ENCODE data around the gene OGDH.

OGDH gene

DNA sequence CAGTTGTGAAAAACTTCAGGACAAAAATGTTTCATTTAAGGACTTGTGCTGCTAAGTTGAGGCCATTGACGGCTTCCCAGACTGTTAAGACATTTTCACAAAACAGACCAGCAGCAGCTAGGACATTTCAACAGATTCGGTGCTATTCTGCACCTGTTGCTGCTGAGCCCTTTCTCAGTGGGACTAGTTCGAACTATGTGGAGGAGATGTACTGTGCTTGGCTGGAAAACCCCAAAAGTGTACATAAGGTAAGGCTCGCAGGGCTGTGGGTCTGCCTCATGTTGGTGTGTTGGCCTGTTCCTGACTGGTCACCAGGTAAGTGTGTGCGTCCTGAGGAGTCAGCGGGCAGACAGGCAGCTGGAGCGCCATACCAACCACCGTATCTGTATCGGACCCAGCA lies 17.9 kb downstream of the OGDH start:
- no peak for DNase-seq
- Histone ChIP-seq H3K4me3 (ENCODE audit: control insufficient read depth in 1 of 7, extremely low read depth in 1 of 7, insufficient read depth in 4 of 7, low read depth in 2 of 7, low read length in 6 of 7) (no peak overlapping the region), H3K27ac (ENCODE audit: insufficient read depth in 1 of 2, low read depth in 1 of 2, low read length in 2 of 2, poor library complexity in 1 of 2, severe bottlenecking in 2 of 2) (no peak overlapping the region), H3K36me3 (ENCODE audit: control insufficient read depth in 4 of 4, insufficient read depth in 4 of 4, low read length in 3 of 4) (peaks cover 9 to 44% (median 18%) of the 10 kb centered on the region in 4 experiments), H3K27me3 (replicated peaks in 2 of 5; ENCODE audit: control insufficient read depth in 4 of 5, insufficient read depth in 5 of 5, low read length in 4 of 5) (no peaks in the 10 kb centered on the region), H3K9me3 (ENCODE audit: control extremely low read depth in 1 of 5, control insufficient read depth in 4 of 5, insufficient read depth in 2 of 5, low read depth in 1 of 5, low read length in 4 of 5) (no peaks in the 10 kb centered on the region), H3K4me1 (ENCODE audit: control extremely low read depth in 1 of 4, control insufficient read depth in 4 of 4, insufficient read depth in 4 of 4, low read length in 3 of 4) (no peaks in the 10 kb centered on the region)
- CTCF ChIA-PET, result interaction anchor here (2.9 kb wide), 1 partner anchor 11 kb away, joined by 13 read pairs; no protein-coding TSS in a partner anchor
- WGBS (ENCODE audit: insufficient coverage), result 100% methylated on average over 8 of the region's 9 CpGs
- POLR2A ChIA-PET, result no interaction called here

DNA sequence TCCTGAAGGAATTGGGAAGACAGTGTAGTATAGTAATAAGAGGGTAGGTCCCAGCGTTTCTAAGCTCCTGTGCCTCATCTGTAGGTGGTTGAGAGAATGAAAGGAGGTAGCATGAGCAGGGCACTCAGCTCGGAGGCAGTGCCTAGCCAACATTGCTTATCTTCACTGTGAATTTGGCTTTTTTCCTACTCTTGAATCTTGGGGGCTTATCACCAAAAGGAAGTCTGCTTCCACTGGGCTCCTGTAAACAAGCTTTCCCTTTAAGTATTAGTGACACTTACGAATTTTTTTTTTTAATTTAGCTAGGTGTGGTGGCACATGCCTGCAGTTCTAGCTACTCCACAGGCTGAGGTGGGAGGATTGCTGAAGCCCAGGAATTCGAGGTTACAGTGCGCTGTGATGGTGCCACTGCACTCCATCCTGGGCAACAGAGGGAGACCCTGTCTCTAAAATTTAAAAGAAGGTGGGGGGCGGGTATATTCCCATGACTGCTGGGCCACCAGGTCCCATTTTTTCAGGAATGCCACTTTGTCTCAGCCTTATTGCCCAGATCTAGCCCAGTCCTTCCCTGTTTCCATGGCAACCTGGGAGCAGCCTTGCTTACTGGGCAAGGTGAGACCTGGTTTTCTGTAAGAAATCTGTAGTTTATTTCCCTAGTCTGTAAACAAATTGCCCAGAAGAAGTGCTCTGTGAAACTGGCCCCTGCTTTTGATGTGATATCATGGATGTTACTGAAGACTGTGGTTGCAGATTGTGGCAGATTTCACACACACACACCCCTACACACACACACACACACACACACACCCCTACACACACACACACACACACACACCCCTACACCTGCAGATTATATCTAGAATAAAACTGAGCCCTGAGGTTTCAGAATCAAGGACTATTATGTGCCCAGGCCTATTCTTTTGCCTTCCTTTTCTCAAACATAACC lies 19.4 kb downstream of the OGDH start:
- 79% methylated on average over 4 of the region's 6 CpGs for WGBS (ENCODE audit: insufficient coverage)
- POLR2A ChIA-PET, result no interaction called here
- DNase-seq, result peak in 1 of 3 donors; percentile 26
- Histone ChIP-seq H3K9me3 (ENCODE audit: control extremely low read depth in 1 of 5, control insufficient read depth in 4 of 5, insufficient read depth in 2 of 5, low read depth in 1 of 5, low read length in 4 of 5) (no peaks in the 10 kb centered on the region), H3K36me3 (ENCODE audit: control insufficient read depth in 4 of 4, insufficient read depth in 4 of 4, low read length in 3 of 4) (peaks cover 9 to 45% (median 22%) of the 10 kb centered on the region in 4 experiments), H3K4me3 (ENCODE audit: control insufficient read depth in 1 of 7, extremely low read depth in 1 of 7, insufficient read depth in 4 of 7, low read depth in 2 of 7, low read length in 6 of 7) (no peak overlapping the region), H3K27me3 (replicated peaks in 2 of 5; ENCODE audit: control insufficient read depth in 4 of 5, insufficient read depth in 5 of 5, low read length in 4 of 5) (no peaks in the 10 kb centered on the region), H3K27ac (ENCODE audit: insufficient read depth in 1 of 2, low read depth in 1 of 2, low read length in 2 of 2, poor library complexity in 1 of 2, severe bottlenecking in 2 of 2) (peak overlapping the region in 1 of 2 experiments; percentile 15), H3K4me1 (ENCODE audit: control extremely low read depth in 1 of 4, control insufficient read depth in 4 of 4, insufficient read depth in 4 of 4, low read length in 3 of 4) (peaks cover under 1 to 11% (median 6%) of the 10 kb centered on the region in 4 experiments)
- CTCF ChIA-PET, result interaction anchor here (2.9 kb wide), 1 partner anchor 9 kb away, joined by 13 read pairs; no protein-coding TSS in a partner anchor

DNA sequence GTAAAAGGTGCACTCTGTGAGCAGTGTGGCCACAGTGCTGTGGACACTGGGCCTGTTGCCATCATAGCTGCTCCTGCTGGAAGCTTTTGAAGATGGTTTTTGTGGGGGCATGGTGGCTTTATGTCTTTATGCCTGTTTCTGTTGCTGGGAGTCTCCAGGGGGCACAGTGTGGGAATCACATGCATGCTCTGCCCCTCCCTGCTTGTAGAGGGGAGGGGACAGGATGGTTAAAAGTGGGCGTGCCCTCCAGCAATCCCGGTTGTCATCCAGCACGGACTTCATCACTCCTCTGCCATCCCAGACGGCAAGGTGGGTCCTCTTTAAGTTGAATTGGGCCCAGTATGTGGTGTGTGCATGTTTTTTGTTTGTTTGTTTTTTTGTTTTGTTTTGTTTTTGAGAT lies 20.2 kb downstream of the OGDH start:
- DNase-seq, result no peak
- Histone ChIP-seq H3K27ac (ENCODE audit: insufficient read depth in 1 of 2, low read depth in 1 of 2, low read length in 2 of 2, poor library complexity in 1 of 2, severe bottlenecking in 2 of 2) (no peak overlapping the region), H3K36me3 (ENCODE audit: control insufficient read depth in 4 of 4, insufficient read depth in 4 of 4, low read length in 3 of 4) (peaks cover 9 to 45% (median 22%) of the 10 kb centered on the region in 4 experiments), H3K4me3 (ENCODE audit: control insufficient read depth in 1 of 7, extremely low read depth in 1 of 7, insufficient read depth in 4 of 7, low read depth in 2 of 7, low read length in 6 of 7) (no peak overlapping the region), H3K27me3 (replicated peaks in 2 of 5; ENCODE audit: control insufficient read depth in 4 of 5, insufficient read depth in 5 of 5, low read length in 4 of 5) (no peaks in the 10 kb centered on the region), H3K9me3 (ENCODE audit: control extremely low read depth in 1 of 5, control insufficient read depth in 4 of 5, insufficient read depth in 2 of 5, low read depth in 1 of 5, low read length in 4 of 5) (no peaks in the 10 kb centered on the region), H3K4me1 (ENCODE audit: control extremely low read depth in 1 of 4, control insufficient read depth in 4 of 4, insufficient read depth in 4 of 4, low read length in 3 of 4) (peaks cover 9 to 20% (median 13%) of the 10 kb centered on the region in 4 experiments)
- no CpG with 5 or more reads among the region's 4 CpGs for WGBS (ENCODE audit: insufficient coverage)
- POLR2A ChIA-PET, result no interaction called here
- CTCF ChIA-PET, result no interaction called here

DNA sequence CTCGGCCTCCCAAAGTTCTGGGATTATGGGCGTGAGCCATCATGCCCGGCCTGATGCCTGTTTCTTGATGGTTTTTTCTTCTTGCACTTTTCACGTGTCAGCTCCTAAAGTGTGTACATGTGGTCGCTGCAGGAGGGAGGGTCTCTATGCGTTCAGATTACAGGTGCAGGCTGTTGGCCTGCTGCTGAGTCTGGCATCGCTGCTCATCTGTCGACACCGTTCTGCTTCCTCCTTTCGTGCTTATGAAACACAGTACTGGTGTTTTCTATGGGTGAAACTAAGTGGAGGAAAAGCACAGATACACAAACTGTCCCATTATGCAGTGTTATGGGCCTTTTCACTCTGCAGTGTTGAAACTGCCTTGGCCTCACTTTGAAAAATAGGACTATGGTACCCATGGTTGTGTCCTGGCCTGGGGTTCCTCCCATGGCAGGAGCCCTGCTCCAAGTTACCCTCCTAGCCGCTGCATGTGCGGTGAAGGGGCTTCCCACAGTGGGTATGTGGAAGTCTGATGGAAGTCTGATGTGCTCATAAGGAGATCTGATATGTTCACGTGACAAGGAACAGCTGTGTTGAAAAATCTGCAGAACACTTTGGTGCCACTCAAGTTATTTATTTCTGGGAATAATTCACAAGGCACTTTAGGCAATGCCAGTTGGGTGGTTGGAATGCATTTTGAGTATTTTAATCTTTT lies 23.5 kb downstream of the OGDH start:
- H3K27me3 ChIP-seq (replicated peaks in 2 of 5; ENCODE audit: control insufficient read depth in 4 of 5, insufficient read depth in 5 of 5, low read length in 4 of 5), result no peaks in the 10 kb centered on the region
- peak in 1 of 3 donors; percentile 23 for DNase-seq
- H3K27ac ChIP-seq (ENCODE audit: insufficient read depth in 1 of 2, low read depth in 1 of 2, low read length in 2 of 2, poor library complexity in 1 of 2, severe bottlenecking in 2 of 2), result no peak overlapping the region
- WGBS (ENCODE audit: insufficient coverage), result 88% methylated on average over 11 of the region's 13 CpGs
- H3K4me3 ChIP-seq (ENCODE audit: control insufficient read depth in 1 of 7, extremely low read depth in 1 of 7, insufficient read depth in 4 of 7, low read depth in 2 of 7, low read length in 6 of 7), result no peak overlapping the region
- ChIA-PET POLR2A (no interaction called here), CTCF (interaction anchor here (1.9 to 2.1 kb wide), 2 partner anchors 12 to 23 kb away, joined by 6 to 10 read pairs; partner anchors contain the start of gene OGDH)
- peaks cover 5 to 31% (median 18%) of the 10 kb centered on the region in 4 experiments for H3K36me3 ChIP-seq (ENCODE audit: control insufficient read depth in 4 of 4, insufficient read depth in 4 of 4, low read length in 3 of 4)
- peaks cover 17 to 52% (median 42%) of the 10 kb centered on the region in 4 experiments for H3K4me1 ChIP-seq (ENCODE audit: control extremely low read depth in 1 of 4, control insufficient read depth in 4 of 4, insufficient read depth in 4 of 4, low read length in 3 of 4)
- H3K9me3 ChIP-seq (ENCODE audit: control extremely low read depth in 1 of 5, control insufficient read depth in 4 of 5, insufficient read depth in 2 of 5, low read depth in 1 of 5, low read length in 4 of 5), result no peaks in the 10 kb centered on the region

DNA sequence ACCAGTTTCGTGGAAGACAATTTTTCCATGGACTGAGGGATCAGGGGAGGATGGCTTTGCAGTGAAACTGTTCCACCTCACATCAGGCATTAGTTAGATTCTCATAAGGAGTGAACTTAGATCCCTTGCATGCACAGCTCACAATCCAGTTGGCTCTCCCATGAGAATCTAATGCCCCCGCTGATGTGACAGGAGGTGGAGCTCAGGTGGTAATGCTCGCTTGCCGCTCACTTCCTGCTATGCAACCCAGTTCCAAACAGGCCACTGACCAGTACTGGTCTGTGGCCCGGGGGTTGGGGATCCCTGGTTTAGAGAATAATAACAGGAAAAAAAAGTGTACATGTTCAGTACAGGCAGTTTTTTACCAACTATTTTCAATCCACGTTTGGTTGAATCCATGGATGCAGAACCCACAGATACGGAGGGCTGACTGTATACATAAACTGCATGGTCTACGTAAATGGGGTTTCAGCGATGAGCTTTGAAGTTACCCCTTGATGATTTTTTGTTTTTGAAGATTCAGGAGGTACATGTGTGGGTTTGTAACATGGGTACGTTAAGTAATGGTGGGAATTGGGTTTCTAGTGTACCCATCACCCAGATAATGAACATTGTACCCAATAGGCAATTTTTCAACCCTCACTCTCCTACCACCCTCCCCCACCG lies 24.5 kb downstream of the OGDH start:
- no peaks in the 10 kb centered on the region for H3K27me3 ChIP-seq (replicated peaks in 2 of 5; ENCODE audit: control insufficient read depth in 4 of 5, insufficient read depth in 5 of 5, low read length in 4 of 5)
- CTCF ChIA-PET, result interaction anchor here (1.1 to 1.5 kb wide), 4 partner anchors 8 to 14 kb away, joined by 3 to 5 read pairs (median 4); no protein-coding TSS in a partner anchor
- H3K36me3 ChIP-seq (ENCODE audit: control insufficient read depth in 4 of 4, insufficient read depth in 4 of 4, low read length in 3 of 4), result peaks cover 2 to 22% (median 13%) of the 10 kb centered on the region in 4 experiments
- no peak overlapping the region for H3K27ac ChIP-seq (ENCODE audit: insufficient read depth in 1 of 2, low read depth in 1 of 2, low read length in 2 of 2, poor library complexity in 1 of 2, severe bottlenecking in 2 of 2)
- H3K9me3 ChIP-seq (ENCODE audit: control extremely low read depth in 1 of 5, control insufficient read depth in 4 of 5, insufficient read depth in 2 of 5, low read depth in 1 of 5, low read length in 4 of 5), result no peaks in the 10 kb centered on the region
- no peak overlapping the region for H3K4me3 ChIP-seq (ENCODE audit: control insufficient read depth in 1 of 7, extremely low read depth in 1 of 7, insufficient read depth in 4 of 7, low read depth in 2 of 7, low read length in 6 of 7)
- H3K4me1 ChIP-seq (ENCODE audit: control extremely low read depth in 1 of 4, control insufficient read depth in 4 of 4, insufficient read depth in 4 of 4, low read length in 3 of 4), result peaks cover 17 to 61% (median 50%) of the 10 kb centered on the region in 4 experiments
- DNase-seq, result no peak
- WGBS (ENCODE audit: insufficient coverage), result 84% methylated on average over 6 of the region's 11 CpGs
- POLR2A ChIA-PET, result interaction anchor here (0.6 kb wide), 1 partner anchor 206 kb away, joined by 4 read pairs; no protein-coding TSS in a partner anchor

DNA sequence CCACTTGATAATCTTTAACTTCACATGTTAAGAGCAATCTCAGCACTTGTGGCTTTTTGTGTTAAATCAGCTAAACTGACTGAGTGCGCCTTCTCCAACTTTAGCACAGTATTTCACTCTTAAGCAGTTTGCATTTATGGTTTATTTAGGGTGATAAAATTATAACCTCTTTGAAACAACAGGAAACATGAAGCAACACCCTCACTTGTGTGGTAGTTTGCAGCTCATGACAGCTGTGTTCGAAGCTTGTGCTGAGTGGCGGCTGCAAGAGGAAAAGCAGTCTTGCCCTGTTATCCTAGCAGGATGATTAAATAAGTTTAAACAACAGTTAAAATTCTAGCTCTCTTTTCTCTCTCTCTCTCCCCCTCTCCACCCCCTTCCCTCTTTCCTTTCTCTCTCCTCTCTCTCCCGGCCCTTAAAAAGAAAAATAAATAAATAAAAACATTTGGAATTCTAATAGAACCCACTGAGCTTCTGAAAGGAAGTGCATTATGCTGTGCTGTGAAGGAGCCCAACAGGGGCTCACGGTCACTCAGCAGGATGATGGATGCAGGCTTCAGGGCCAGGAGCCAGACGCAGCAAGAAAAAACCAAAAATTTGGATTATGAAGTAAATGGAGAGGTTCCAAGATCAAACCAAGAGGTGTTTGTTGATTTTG lies 25.2 kb downstream of the OGDH start:
- Histone ChIP-seq H3K4me1 (ENCODE audit: control extremely low read depth in 1 of 4, control insufficient read depth in 4 of 4, insufficient read depth in 4 of 4, low read length in 3 of 4) (peaks cover 20 to 68% (median 57%) of the 10 kb centered on the region in 4 experiments), H3K4me3 (ENCODE audit: control insufficient read depth in 1 of 7, extremely low read depth in 1 of 7, insufficient read depth in 4 of 7, low read depth in 2 of 7, low read length in 6 of 7) (no peak overlapping the region), H3K27me3 (replicated peaks in 2 of 5; ENCODE audit: control insufficient read depth in 4 of 5, insufficient read depth in 5 of 5, low read length in 4 of 5) (no peaks in the 10 kb centered on the region), H3K36me3 (ENCODE audit: control insufficient read depth in 4 of 4, insufficient read depth in 4 of 4, low read length in 3 of 4) (peaks cover 1 to 21% (median 8%) of the 10 kb centered on the region in 4 experiments), H3K9me3 (ENCODE audit: control extremely low read depth in 1 of 5, control insufficient read depth in 4 of 5, insufficient read depth in 2 of 5, low read depth in 1 of 5, low read length in 4 of 5) (no peaks in the 10 kb centered on the region), H3K27ac (ENCODE audit: insufficient read depth in 1 of 2, low read depth in 1 of 2, low read length in 2 of 2, poor library complexity in 1 of 2, severe bottlenecking in 2 of 2) (no peak overlapping the region)
- peak in 2 of 3 donors; percentile 77 to 84 for DNase-seq
- 33% methylated on average over 4 of the region's 6 CpGs for WGBS (ENCODE audit: insufficient coverage)
- POLR2A ChIA-PET, result interaction anchor here (0.6 kb wide), 1 partner anchor 205 kb away, joined by 4 read pairs; no protein-coding TSS in a partner anchor
- CTCF ChIA-PET, result interaction anchor here (1.1 to 1.5 kb wide), 4 partner anchors 9 to 14 kb away, joined by 3 to 5 read pairs (median 4); no protein-coding TSS in a partner anchor

Data from common myeloid progenitor, CD34-positive (primary cell).